Right lobe of liver (tissue), 6 donors: ENCODE results near the gene PGS1. TPM values are rescaled to one million over a fixed set of nuclear protein-coding genes. Genes with fewer than 3 reads are reported as not detected.
A peak's percentile ranks its signal among the peaks of the same experiment; 100 is the strongest.

Source experiments
- ATAC-seq, 4 donors: fragments of 200-7000 bp; cut with Tn5 transposase; one replicate each; pipeline ENCODE4 v1.9.1; 2020; ENCODE audit warnings: mild to moderate bottlenecking in 4 of 4, moderate library complexity in 4 of 4
- DNase-seq, 3 donors: peaks; one replicate each; pipeline ENCODE4 v3.0.0-alpha.2; 2020
- H3K27ac ChIP-seq, 3 donors: fragments of 200-600 bp; one replicate each; pipeline ENCODE4 v1.8.0; 2022
- H3K27me3 ChIP-seq, 2 donors: fragments of 200-600 bp; one replicate each; pipeline ENCODE4 v1.8.0; 2022
- H3K36me3 ChIP-seq, 4 donors: fragments of 200-600 bp; sonication (generic) in 1 of 4; one replicate each; pipeline versions ENCODE4 v1.5.1 to v1.8.0; 2017 to 2022; ENCODE audit warnings: control low read depth in 1 of 4
- H3K4me1 ChIP-seq, 4 donors: fragments of 200-600 bp; sonication (generic) in 1 of 4; one replicate each; pipeline versions ENCODE4 v1.5.1 to v1.8.0; 2017 to 2022; ENCODE audit warnings: control low read depth in 1 of 4
- H3K4me3 ChIP-seq, 3 donors: fragments of 200-600 bp; one replicate each; pipeline ENCODE4 v1.8.0; 2022
- H3K9me3 ChIP-seq, 4 donors: fragments of 200-600 bp; sonication (generic) in 1 of 4; one replicate each; pipeline versions ENCODE4 v1.5.1 to v1.8.0; 2017 to 2022; ENCODE audit warnings: control low read depth in 1 of 4
- POLR2A ChIP-seq: fragments of 450-650 bp; IDR thresholded peaks from one replicate; pipeline ENCODE4 v1.6.1; 2017; ENCODE audit warnings: antibody characterized with exemption, mild to moderate bottlenecking
- WGBS: methylation state at CpG from one replicate; pipeline ENCODE4 v1.1.6; 2018; ENCODE audit warnings: low coverage, low lambda C conversion rate; ENCODE audit not compliant: insufficient coverage; ENCODE audit errors: missing lambda C conversion rate; 5-methylcytosine and 5-hydroxymethylcytosine counted together
- intact Hi-C, 2 donors: fragments of 100-400 bp; cut with DNase I; formaldehyde crosslinking; loops; one replicate each; pipeline versions ENCODE4 v1.11.2 to v1.14.1; 2022
- total RNA-seq, 6 experiments: library from RNA; depleted of rRNA in 2 of 6; stranded (reverse); fragments of >200 nt in 2 of 6; fragmentation: NEBNext Ultra II Directional in 3 of 6; extraction: Animal tissue kit (Norgen Biotek cat#: 25700) in 3 of 6; gene quantifications; one replicate each; pipeline versions ENCODE4 v1.1.0 to v1.2.4, GENCODE V29; 2016 to 2023
- TF ChIP-seq, protein P1 (sequence below), 4 donors: fragments of 200-600 bp in 3 of 4; fragments of 450-650 bp in 1 of 4; IDR thresholded peaks; one replicate each; pipeline versions ENCODE4 v1.5.1 to v1.8.0; 2016 to 2022; ENCODE audit warnings: antibody characterized with exemption in 4 of 4, mild to moderate bottlenecking in 2 of 4
- donor health status: DM: no; HTN: yes; CAD: no.
- donor health status: DM: no; HTN: no; CAD: no.
- donor health status: DM: no; HTN: no; CAD: no.
- donor health status: DM: no; HTN: yes; CAD: no.
- donor health status: DM: no; HTN: yes; CAD: no.

PGS1 gene
- total RNA-seq, 6 experiments from 2014 or later, result 8.8 to 17.5 (median 13.4) TPM

DNA sequence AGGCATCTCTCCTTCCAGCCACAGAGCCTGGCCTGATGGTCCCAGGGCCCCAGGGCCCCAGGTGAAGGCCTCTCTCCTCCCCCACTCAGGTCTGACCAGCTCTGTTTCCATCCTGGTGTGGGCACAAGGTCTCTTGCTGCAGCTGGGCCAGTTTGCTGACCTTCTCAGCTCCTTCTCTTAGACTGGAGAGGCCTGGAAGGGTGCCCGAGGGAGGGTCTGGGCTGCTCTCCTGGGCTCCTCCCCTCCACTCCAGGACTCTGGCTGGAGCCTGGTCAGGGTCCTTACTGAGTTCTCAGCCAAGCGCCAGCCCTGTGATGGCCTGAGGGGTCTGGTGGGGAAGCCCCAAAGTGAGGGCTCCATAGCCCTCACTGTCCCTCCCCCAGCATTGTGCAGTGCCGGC, 31.0 kb upstream of the PGS1 start:
- ATAC-seq, result no peak
- no peak for TF ChIP-seq POLR2A
- TF ChIP-seq, protein P1, sequence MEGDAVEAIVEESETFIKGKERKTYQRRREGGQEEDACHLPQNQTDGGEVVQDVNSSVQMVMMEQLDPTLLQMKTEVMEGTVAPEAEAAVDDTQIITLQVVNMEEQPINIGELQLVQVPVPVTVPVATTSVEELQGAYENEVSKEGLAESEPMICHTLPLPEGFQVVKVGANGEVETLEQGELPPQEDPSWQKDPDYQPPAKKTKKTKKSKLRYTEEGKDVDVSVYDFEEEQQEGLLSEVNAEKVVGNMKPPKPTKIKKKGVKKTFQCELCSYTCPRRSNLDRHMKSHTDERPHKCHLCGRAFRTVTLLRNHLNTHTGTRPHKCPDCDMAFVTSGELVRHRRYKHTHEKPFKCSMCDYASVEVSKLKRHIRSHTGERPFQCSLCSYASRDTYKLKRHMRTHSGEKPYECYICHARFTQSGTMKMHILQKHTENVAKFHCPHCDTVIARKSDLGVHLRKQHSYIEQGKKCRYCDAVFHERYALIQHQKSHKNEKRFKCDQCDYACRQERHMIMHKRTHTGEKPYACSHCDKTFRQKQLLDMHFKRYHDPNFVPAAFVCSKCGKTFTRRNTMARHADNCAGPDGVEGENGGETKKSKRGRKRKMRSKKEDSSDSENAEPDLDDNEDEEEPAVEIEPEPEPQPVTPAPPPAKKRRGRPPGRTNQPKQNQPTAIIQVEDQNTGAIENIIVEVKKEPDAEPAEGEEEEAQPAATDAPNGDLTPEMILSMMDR (IDR thresholded peaks at IDR 0.05), result no peak
- no peak overlapping the region for H3K4me3 ChIP-seq
- H3K4me1 ChIP-seq, result peaks cover 0 to 22% (median 8%) of the 10 kb centered on the region in 4 donors
- no peak overlapping the region for H3K27ac ChIP-seq
- DNase-seq, result no peak
- no peaks in the 10 kb centered on the region for H3K9me3 ChIP-seq
- H3K27me3 ChIP-seq, result no peaks in the 10 kb centered on the region
- WGBS, result 75% methylated on average over 1 of the region's 3 CpGs
- no peaks in the 10 kb centered on the region for H3K36me3 ChIP-seq
- intact Hi-C loops, result no loop called here

DNA sequence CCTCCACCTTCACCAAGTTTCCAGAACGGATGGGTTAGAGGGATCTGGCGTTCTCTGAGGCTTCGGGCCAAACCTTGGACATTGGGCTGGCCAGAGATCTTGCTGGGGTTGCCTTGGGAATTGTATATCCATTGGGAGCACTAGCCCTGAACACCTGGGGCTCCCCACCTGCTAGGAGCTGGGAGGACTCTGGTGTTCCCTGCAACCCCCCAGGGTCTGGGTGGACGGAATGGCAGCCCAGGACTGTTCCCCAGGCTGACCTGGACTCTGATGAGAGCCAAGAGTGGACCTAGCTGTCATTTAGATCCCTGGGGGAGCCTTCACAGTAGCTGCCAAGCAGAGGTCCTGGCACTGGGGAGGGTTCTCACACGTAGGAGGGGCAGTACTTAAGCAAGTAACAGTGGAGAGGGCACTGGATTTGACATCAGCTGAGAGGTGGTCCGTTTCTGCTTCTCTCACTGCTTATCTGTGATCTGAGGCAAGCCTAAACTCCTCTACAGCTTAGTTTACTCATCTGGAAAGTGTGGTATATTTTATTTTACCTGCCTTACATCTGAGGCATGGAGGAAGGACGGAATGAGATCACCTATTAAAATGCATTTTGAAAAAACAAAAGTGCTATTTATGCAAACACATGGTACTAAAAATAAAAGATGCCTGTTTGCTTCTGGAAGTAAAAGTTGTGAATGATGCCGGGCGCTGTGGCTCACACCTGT, 30.2 kb upstream of the PGS1 start:
- 70% methylated on average over 7 of the region's 9 CpGs for WGBS
- peaks cover 0 to 19% (median 9%) of the 10 kb centered on the region in 4 donors for H3K4me1 ChIP-seq
- intact Hi-C loops, result no loop called here

DNA sequence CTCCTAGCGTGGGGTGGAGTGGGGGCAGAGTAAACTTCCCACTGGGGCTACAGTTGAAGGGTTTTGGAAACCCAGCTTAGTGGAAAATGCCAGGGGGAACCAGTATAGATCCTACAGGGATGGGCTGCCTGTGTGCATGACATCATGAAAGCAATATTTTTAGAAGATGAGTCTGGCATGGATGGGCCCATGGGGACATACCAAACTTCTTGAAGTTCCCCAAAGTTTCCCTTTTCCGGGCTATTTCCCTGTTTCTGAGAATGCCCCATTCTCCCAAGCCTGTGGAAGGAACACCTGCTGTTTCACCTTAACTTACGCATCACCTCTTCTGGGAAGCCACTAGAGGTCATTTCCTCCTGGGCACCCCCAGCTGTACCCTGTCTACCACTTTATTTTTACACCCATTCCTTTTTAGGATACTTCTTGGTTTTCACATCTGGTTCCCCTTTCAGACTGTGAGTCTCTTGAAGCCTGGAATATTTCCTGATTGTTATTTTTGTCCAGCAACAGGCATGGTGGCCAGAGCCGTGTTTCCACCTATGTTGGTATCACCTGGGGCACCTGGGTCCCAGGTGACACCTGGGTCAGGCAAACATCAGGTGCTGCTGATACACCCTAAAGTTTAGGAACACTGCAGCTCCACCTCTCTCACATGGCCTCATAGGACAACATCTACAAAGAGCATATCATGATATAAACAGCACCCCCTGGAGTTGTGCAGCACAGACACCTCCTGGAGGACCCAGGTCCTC, 28.4 kb upstream of the PGS1 start:
- TF ChIP-seq, protein P1 (IDR thresholded peaks at IDR 0.05), result no peak
- TF ChIP-seq POLR2A, result no peak
- no peaks in the 10 kb centered on the region for H3K27me3 ChIP-seq
- ATAC-seq (no peak), DNase-seq (no peak)
- H3K4me3 ChIP-seq, result no peak overlapping the region
- H3K4me1 ChIP-seq, result peaks cover 0 to 35% (median 17%) of the 10 kb centered on the region in 4 donors
- 77% methylated on average over 4 of the region's 4 CpGs for WGBS
- no peaks in the 10 kb centered on the region for H3K9me3 ChIP-seq
- intact Hi-C loops, result no loop called here
- no peaks in the 10 kb centered on the region for H3K36me3 ChIP-seq
- H3K27ac ChIP-seq, result no peak overlapping the region

More for the DNA sequence above, 30.2 kb upstream of the PGS1 start:
- Histone ChIP-seq H3K27me3 (no peaks in the 10 kb centered on the region), H3K9me3 (no peaks in the 10 kb centered on the region), H3K27ac (no peak overlapping the region), H3K36me3 (no peaks in the 10 kb centered on the region), H3K4me3 (no peak overlapping the region)
- no peak for TF ChIP-seq POLR2A
- TF ChIP-seq, protein P1 (IDR thresholded peaks at IDR 0.05), result no peak
- no peak for ATAC-seq
- DNase-seq, result no peak

DNA sequence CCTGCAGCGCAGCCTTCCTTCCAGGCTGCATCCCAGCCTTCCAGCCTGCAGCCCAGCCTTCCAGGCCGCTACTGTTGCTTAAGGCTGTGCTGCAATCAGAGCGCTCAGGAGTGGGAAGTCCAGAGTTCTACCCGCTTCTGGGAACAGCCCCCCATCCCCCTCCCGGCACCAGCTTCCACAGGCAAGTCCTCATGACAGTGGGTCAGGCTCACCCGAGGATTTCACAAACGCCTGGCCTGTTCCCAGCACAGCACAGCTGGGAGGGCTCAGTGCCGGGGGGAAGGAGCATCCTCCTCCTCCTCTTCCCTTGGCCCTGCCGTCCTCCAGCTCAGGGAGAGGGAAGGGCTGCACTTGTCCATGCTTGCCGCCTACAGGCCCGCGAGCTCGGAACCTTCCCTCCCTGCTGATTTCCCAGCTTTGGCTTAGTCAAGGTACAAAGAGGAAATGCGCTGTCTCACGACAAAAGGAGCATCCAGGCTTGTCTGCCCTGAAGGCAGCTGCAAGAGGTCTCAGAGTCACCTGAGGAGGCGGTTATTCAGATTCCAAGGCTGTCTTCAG, 26.9 kb upstream of the PGS1 start:
- Histone ChIP-seq H3K4me1 (peaks cover 0 to 50% (median 24%) of the 10 kb centered on the region in 4 donors), H3K9me3 (no peaks in the 10 kb centered on the region), H3K27ac (peak overlapping the region; percentile 54 to 88 (median 59)), H3K27me3 (no peaks in the 10 kb centered on the region), H3K36me3 (no peaks in the 10 kb centered on the region), H3K4me3 (peak overlapping the region in 1 of 3 donors; percentile 19)
- intact Hi-C loops, result no loop called here
- peak; percentile 61 for TF ChIP-seq POLR2A
- TF ChIP-seq, protein P1 (IDR thresholded peaks at IDR 0.05), result peak in 1 of 4 donors; percentile 9
- peak; percentile 51 to 75 (median 65) for ATAC-seq
- WGBS, result 8% methylated on average over 3 of the region's 16 CpGs
- DNase-seq, result peak; percentile 97 to 98 (median 97)
